GM21390 (cell line): Measurements from ENCODE around the gene LMOD1.
"Not testable (repeated sequence)": the region's sequence is repeated elsewhere in the genome, so short reads cannot be mapped to it uniquely, and the experiment has no call there.

Source experiments
- ATAC-seq: cut with Tn5 transposase; IDR thresholded peaks from one replicate; pipeline ENCODE4 v1.9.1; 2021; ENCODE audit not compliant: unreplicated experiment

Gene LMOD1

DNA sequence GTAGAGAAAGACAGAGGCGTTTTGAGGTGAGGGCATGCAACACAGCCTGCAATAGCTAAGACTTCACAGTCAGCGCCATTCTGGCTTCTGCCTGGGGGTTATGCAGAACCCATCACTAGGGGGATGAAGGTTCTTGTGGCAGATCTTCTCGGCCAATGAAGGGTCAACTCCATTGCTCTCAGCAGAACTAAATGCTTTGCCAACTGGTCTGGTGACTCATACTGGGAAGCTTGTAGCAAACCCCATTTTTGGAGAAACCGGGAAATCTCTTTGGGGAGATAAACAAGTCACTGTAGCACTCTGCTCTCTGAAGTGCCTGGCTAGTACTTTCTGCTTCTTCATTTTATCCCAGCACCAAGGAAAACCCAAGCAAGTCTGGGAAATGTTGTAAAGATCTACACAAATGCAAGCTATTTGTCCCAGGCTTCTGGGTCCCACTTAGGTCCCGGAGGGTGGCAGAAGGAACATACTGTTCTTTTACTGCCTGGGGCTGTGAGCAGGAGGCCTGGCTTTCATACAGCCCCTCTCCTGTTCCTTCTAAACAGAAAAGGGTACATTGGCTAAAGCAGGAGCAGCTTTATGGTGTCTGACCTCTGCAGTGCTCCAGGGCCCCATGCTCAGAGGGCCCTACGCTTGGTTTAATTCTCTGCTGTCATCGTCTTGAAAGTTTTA is 28.9 kb downstream of the LMOD1 start:
- no peak for ATAC-seq

DNA sequence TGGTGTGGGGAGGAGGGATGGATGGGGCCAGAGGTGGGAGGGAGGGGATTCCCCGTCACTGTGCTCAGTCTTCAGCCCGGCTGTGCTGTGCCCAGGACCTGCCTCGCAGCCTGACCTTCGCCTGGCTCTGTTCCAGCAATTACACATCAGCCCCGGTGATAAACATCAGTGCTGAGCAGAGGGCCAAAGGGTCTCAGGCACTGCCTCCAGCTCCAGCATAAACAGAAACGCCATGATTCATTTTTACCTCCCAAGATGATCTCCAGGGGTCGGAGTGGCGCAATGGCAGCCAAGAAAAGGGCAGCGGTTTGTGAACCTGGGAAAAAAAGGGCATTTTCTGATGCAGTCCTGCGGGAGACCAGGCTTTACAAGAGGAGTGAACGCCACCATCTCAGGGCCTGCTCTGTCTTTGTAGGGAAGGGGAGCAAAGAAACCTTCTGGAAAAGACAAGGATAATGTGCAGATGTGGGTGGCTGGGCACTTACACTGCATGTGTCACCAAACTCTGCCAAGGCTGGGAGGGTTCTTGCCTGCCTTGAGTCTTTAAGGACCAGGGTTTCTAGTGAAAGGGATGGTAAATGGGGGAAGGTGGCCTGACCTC is 29.6 kb downstream of the LMOD1 start:
- ATAC-seq: no peak

DNA sequence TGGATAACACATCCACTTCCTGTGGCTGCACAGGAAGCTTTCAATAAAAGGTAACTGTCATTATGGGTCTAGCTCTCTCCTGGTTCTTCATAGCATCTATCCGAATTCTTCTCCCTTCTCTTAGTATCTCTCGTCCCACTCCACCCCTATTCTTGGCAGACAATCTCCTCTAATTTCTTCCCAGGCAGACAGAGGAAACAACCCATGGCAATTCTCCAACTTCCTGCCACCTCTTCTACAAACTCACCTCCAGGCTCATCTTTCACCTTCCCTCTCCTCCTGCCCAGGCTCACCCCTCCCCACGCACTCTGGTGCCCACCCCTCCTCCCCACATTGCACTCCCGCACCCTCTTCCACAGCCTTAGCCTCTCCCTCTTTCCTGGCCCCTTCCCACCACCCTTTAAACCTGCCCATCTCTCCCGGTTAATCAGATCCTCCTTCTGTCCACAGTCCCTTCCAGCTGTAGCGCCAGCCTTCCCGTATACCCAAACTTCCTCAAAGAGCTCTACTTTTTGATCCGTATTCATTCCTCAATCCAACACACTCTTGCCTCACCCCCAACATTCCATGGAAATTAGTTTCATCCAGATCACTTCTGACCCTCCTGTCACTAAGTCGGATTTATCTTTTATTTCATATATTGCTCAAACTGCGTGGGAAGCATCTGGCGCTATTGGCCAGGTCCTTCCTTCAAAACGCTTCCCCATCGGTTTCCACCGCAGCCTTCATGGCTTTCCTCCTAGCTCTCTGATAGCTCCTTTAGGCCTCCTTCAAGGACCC is 31.7 kb downstream of the LMOD1 start:
- no peak for ATAC-seq

DNA sequence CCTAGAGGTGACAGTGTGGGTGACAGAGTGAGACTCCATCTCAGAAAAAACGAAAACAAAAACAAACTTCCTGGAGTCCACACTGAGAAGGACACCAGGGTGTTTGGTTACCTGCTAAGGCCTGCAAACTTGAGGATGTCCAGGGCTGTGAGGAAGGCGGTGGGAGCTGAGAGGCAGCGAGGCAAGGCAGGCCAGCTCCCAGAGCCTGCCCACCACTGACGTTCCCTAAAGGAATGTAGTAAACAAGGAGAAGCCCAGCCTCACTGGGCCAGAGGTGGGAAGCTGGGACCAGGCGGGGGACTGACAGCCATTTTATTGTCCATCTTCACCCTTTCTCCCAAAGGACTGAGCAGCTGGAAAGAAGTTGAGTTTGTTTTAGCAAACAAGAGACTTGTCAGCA is 33.5 kb downstream of the LMOD1 start:
- no peak for ATAC-seq

DNA sequence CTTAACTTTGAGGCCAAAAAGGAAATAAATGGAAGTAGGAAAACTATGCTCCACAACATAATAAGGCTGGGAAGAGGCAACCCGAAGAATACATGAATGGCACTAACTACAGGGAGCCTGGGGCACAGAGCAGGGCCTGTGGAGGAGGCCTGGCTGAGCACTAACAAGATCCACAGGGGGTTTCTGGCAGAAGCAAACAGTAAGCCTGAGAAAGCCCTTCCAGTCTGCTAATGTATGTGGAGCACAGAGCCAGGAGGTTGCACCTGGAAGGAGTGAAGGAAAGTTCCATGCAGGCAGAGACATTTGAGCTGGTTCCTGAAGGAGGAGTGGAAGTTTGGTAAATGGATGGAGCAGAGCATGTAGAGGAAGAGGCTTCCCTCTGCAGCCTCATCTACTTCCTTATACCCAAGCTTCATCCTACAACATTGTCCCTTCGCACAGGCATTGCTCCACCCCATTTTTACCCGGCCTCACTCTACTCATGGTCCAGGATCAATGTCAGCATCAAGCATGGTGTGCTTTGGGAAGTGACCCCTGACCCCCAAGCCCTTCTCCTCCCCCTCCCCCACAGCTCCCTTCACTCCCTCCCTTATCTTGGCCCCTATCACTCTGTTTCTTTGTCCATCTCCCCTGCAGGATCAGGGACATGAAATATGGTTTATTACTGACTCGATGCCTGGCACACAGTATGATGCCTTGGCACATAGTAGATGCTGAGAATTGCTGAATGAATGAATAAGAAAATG is 34.3 kb downstream of the LMOD1 start:
- ATAC-seq: no peak

DNA sequence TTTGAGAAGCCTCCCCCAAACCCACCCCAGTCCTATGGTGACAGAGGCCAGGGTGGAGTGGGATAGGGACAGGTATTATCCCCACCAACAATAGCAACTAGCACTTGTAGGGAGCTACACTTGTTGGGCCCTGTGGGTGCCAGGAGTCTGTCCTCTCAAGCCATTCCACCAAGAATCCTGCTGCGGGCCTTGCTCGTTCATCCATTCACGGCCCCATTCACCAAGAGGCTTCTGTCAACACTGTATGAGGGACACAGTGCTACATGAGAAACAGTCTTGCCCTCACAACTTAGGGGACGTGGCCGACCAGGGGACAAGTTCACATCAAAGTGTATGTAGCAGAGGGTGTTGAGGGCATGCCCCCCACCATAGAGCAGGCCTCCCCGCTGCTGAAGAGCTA is 38.7 kb downstream of the LMOD1 start:
- ATAC-seq: no peak

DNA sequence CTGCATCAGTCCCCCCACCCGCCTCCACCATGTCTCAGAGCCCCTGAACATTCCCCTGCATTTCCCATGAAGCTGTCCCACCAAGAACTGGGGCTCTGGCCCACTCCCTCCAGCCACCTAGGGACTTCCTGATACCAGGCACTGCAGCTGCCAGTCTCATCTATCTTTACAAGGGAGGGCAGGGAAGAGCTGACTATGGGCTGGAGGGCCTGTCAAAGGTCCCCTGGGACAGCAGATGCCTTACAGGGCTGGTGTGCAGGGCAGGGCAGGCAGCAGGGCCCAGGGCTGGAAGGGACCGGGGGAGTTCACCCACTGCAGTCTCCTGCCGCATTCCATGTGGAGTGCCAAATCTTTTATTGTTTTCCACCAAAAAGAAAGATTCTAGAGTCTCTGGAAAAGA is 40.0 kb downstream of the LMOD1 start:
- no peak for ATAC-seq

DNA sequence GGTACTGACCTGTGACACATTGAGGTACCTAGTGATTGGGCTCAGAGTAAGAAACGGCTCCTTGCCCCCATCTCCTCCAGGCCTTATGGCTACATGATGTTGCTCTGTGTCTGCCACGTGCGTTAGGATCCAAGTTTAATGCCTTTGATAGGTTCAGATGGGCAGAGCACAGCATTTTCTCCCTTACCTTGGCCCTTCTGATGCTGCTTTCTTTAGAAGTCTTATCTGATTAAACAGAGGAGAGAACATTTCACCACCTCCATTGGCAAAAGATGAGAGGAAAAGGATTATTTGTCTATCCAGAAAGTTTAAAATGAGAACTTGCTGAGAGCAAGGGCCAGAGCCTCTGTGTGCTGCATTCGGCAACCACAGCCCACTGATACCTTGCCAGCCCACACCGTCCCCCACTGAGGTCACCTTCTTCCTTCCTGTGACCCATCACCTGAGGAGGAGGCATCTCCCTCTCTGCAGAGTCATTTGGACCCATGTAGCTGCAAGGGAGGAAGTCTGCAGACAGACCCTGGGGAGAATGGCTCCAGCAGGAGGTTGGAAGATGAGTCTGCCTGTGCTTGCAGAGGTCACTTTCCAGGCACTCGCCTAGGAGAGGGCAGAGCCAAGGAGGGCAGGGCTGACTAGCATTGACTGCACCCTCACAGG is 41.0 kb downstream of the LMOD1 start:
- ATAC-seq: no peak

DNA sequence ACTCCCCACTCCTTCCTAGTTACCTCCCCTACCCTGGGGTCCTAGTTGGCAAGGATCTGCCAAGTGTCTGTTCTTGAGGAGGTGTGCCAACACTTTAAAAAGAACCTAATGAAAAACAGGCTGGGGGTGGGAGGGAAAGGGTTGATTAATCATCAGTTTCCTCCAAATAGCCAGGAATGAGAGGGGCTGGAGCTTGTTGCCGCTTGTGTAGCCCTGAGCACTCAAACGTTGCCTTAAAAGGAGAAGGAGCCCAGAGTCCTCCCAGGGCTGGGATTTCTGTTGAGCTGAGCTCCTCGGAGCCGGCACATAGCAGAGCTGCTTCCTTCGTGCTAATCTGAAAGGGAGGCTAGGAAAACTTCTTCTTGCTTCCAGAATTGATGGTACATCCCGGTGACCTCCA is 41.8 kb downstream of the LMOD1 start:
- ATAC-seq: no peak

DNA sequence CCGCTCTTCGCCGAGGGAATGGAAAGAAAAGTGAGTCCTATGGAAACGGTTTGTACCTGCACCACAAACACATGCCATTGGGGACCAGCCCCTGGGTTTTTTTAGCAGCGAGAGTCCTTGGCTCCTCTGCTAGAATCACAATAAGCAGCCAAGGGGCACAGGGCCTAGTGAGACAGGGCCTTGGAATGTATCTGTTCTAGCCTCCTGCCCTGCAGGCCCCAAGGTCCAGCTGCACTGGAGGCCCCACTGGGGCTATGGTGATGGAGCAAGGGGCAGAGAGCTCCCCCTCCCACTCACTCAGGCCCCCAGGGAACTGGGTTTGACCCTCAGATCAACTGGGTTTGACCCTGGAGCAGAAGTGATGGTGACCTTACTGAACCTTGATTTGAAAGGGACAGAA is 43.2 kb downstream of the LMOD1 start:
- no peak for ATAC-seq

DNA sequence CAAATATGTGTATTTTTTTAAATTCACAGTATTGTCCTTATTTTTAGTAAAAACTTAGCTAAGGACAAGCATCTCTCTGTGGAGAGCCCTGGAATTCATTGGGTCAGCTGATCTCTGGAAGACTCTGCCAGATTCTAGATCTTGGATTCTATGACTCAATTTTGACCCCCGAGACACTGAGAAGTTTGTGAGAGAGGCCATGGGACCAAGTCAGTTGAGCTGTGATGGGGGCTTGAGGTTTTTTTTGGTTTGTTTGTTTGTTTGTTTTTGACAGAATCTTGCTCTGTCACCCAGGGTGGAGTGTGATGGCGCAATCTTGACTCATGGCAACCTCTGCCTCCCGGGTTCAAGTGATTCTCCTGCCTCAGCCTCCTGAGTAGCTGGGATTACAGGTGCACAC is 44.1 kb downstream of the LMOD1 start:
- ATAC-seq: no peak

DNA sequence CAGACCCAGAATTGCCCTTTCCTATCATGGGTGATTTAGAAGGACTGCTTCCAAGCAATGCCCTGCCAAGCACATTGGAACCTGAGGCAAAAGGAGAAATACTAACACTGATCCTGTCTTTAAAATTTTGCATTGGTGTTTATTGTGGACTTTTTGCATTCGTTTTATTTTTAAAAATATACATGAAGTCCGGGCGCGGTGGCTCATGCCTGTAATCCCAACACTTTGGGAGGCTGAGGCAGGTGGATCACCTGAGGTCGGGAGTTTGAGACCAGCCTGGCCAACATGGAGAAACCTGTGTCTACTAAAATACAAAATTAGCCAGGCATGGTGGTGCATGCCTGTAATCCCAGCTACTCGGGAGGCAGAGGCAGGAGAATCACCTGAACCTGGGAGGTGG is 45.3 kb downstream of the LMOD1 start:
- ATAC-seq: not testable (repeated sequence)

DNA sequence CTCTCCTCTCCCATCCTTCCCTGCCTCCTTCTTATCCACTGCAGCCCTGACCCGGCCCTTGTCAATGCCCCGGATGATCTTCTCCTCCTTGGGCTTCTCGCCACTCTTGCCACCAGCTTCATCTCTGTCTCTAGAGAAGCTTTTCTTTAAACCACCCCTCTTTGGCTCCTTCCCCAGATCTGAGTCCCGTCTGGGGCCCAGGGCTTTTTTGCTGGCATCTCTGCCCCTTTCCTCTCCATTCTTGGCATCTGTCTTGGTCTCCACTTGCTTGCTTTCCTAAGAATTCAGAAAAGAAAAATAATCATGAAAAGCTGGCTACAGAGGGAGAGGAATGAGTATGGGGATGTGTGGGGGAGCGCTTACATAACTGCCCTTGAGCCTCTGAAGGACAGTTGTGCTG is 45.9 kb downstream of the LMOD1 start:
- no peak for ATAC-seq

DNA sequence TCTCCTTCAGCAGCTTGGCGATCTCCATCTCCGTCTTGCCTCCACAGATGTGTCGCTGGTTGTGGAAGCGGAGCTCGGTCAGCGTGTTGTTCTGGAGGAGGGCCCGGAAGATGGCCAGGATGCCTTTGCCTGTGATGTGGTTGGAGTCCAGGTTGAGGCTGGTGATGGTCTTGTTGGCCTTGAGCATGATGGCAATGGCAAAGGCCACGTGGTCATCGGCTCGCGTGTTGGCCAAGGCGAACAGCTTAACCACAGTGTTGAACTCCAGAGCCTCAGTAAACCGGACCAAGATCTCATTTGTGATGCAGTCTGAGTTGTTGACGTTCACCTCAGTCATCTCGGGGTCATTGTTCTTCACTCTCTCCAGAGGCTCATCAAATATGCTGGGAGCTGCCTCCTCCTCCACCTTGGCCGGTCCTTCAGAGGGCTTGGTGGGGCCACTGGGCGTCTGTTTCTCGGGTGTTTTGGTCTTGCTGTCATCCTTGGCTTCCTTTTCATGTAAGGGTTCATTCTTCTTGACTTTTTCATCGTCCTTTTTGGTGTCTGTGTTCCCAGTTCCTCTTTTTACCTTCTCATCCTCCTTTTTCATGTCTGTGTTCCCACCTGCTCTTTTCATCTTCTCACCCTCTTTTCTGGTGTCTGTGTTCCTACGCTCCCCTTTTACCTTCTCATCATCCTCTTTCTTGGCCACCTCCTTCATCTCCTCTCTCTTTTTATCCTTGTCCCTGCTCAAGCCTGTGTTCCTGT is 46.5 kb downstream of the LMOD1 start:
- no peak for ATAC-seq

DNA sequence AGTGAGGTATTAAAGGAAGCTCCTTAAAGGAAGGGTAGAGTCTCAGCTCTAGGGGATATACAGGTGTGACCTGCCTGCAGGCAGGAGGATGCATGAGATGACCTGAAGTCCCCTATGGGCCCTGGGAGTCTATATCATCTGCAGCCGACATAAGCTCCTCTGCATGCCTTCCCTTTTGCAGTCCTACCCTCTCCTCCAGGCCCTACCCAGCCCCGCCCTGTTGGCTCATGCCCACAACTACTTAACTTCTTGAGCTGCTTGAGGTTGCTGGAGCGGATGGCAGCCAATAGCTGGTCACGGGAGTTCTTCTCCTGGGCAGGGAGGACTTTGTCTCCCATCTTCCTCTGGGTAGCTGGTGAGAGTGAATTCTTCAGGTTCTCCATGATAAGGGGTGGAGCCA is 47.4 kb downstream of the LMOD1 start:
- no peak for ATAC-seq

DNA sequence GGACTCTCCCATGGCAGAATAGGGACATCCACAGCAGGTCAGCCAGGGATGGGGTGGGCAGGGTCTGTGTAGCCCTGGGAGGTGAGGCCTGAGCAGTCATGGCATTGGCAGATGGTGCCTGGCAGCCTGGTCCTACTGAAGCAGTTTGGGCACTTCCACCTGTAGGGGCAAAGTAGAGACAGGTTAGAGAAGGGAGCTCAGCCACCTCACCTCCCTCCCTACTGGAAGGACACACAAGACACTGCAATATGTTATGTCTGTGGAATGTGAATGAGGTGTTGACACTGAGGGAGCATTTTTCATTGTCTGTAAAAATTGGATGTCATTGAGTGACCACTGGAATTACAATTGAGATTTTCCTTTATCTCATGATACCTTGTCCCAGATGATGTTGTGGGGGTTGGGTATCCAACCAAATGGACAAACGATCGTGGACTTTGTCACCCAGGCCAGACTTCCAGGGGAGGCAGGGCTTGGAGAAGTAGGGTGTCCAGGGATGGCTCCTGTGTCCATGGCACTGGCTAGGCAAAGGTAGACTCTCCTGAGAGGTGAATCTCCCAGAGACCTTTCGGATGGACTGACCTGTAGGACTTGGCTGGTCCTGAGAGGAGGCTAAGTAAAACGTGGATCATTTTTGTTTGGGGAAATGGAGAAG is 48.0 kb downstream of the LMOD1 start:
- ATAC-seq: no peak

DNA sequence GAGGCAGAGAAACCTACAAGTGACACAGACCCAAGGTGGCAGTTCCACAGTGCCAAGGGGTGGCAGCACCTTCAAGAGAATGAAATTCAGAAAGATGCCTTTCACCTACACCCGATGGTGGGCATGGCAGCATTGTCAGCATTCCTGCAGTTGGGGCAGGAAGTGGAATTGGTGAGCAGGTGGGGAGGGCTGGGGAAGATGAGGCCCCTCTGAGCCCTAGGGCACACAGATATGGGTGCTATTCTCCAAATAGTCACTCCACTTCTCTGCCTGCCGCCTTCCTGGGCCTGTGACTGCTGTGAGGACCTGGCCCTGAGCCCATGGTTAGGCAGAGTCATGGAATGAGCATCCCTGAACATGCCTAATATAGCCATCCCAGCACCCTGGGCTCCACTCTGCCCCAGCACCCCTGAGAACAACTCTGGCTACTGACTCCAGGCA is 49.4 kb downstream of the LMOD1 start:
- ATAC-seq: no peak

DNA sequence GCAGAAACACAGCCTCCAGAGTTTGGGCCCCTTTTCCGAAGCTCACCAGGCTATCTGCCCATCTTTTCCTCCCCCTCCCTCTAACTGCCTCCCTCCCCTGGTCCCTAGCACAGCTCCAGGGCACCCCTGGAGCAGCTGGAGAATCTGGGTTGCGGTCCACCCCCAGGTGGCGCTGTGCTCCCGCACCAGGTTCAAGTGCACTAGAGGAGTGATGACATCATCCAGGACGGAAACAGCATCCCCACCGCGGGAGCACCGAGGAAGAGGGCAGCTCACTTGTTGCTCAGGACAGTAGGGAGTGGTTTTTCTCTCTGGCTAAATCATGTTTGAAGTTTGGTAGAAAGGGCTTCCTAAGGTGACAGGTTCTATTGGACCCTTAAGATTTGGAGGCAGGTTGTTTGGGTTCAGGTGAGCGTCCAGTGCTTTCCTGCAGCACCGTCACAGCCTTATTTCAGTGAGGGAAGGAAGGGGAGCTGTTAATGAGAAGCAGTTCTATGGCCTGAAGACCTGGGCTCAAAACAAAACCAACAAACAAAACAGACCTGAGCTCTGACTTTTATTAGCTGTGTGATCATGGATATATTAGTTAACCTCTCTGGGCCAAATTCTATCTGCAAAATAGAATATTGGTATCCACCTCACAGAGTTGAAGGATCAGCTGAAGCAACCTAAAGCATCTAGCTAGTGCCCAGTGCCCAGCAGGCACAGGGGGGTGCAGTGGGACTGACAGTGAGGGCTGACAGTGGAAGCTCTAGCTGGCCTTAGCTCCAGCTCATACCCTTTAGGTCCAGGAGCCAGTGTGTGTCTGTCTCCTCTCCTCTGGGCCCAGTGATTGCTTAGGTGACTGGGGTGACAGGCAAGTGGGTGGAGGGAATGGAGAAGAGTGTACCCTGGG is 50.2 kb downstream of the LMOD1 start:
- ATAC-seq: peak; percentile 90

DNA sequence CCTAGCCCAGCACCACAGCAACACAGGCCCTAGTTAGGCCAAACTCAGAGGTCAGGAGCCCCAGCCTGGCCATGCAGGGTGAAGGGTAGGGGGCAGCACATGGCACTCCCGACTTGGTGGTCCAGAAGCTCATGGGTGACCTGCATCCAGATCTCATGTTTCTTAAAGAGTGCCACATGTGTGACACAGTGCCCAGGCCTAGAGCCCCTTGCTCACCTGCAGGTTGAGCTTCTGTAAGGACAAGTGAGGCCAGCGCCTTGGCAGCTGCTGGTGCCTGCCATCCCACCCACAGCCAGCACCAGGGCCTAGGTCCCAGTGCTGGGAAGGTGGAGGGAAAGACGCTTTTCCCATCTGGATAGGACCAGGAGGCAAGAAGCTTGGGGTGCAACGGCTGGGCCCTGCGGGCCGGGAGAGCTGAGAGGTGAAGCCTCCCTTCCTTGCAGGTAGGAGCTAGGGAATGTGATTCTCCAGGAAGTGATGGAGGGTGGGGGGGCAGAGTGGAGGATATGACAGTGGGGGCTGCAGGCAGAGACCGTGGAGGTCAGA is 51.2 kb downstream of the LMOD1 start:
- no peak for ATAC-seq
